Measurements from ENCODE around the gene NFKB1.
"Not testable (repeated sequence)": the region's sequence is repeated elsewhere in the genome, so short reads cannot be mapped to it uniquely, and the experiment has no call there.

NFKB1 gene

DNA sequence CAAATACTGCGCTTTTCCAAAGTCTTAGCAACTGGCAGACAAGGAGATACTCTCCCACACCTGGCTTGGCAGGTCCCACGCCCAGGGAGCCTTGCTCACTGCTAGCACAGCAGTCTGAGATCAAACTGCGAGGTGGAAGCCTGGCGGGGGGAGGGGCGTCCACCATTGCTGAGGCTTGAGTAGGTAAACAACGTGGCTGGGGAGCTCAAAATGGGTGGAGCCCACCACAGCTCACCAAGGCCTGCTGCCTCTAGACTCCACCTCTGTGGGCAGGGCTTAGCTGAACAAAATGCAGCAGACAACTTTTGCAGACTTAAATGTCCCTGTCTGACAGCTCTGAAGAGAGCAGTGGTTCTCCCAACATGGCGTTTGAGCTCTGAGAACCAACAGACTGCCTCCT, 23.0 kb upstream of the NFKB1 start:
- H3K27me3 ChIP-seq (ENCODE audit: low read depth, low read length): no peaks in the 10 kb centered on the region
- H2AFZ ChIP-seq (ENCODE audit: low read depth, low read length): no peak overlapping the region
- H3K9ac ChIP-seq (ENCODE audit: low read length): no peak overlapping the region
- H3K79me2 ChIP-seq (ENCODE audit: low read length): no peaks in the 10 kb centered on the region
- H3K4me1 ChIP-seq (ENCODE audit: low read length): no peaks in the 10 kb centered on the region
- no peaks in the 10 kb centered on the region for H3K36me3 ChIP-seq (replicated peaks; ENCODE audit: low read depth, low read length)
- H3K9me3 ChIP-seq (ENCODE audit: insufficient read depth, low read length): no peaks in the 10 kb centered on the region
- no peaks in the 10 kb centered on the region for H4K20me1 ChIP-seq (ENCODE audit: insufficient read depth, low read length)
- no peak for TF ChIP-seq EZH2phosphoT487 (IDR thresholded peaks at IDR 0.05; ENCODE audit: low read depth)
- TF ChIP-seq, protein P1, sequence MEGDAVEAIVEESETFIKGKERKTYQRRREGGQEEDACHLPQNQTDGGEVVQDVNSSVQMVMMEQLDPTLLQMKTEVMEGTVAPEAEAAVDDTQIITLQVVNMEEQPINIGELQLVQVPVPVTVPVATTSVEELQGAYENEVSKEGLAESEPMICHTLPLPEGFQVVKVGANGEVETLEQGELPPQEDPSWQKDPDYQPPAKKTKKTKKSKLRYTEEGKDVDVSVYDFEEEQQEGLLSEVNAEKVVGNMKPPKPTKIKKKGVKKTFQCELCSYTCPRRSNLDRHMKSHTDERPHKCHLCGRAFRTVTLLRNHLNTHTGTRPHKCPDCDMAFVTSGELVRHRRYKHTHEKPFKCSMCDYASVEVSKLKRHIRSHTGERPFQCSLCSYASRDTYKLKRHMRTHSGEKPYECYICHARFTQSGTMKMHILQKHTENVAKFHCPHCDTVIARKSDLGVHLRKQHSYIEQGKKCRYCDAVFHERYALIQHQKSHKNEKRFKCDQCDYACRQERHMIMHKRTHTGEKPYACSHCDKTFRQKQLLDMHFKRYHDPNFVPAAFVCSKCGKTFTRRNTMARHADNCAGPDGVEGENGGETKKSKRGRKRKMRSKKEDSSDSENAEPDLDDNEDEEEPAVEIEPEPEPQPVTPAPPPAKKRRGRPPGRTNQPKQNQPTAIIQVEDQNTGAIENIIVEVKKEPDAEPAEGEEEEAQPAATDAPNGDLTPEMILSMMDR (IDR thresholded peaks at IDR 0.05; ENCODE audit: low read depth, low read length): no peak
- no peak overlapping the region for H3K27ac ChIP-seq (ENCODE audit: low read length)
- no peak overlapping the region for H3K4me3 ChIP-seq (ENCODE audit: low read length)
- no peak overlapping the region for H3K4me2 ChIP-seq (ENCODE audit: low read length)

DNA sequence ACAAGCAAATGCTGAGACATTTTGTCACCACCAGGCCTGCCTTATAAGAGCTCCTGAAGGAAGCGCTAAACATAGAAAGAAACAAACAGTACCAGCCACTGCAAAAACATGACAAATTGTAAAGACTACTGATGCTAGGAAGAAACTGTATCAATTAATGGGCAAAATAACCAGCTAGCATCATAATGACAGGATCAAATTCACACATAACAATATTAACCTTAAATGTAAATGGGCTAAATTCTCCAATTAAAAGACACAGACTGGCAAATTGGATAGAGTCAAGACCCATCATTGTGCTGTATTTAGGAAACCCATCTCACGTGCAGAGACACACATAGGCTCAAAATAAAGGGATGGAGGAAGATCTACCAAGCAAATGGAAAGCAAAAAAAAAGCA, 21.3 kb upstream of the NFKB1 start:
- not testable (repeated sequence) for H3K27ac ChIP-seq (ENCODE audit: low read length); H3K4me3 ChIP-seq (ENCODE audit: low read length); H4K20me1 ChIP-seq (ENCODE audit: insufficient read depth, low read length); H2AFZ ChIP-seq (ENCODE audit: low read depth, low read length); H3K27me3 ChIP-seq (ENCODE audit: low read depth, low read length); H3K9ac ChIP-seq (ENCODE audit: low read length); H3K36me3 ChIP-seq (replicated peaks; ENCODE audit: low read depth, low read length); H3K4me1 ChIP-seq (ENCODE audit: low read length); H3K4me2 ChIP-seq (ENCODE audit: low read length); H3K79me2 ChIP-seq (ENCODE audit: low read length); H3K9me3 ChIP-seq (ENCODE audit: insufficient read depth, low read length)

DNA sequence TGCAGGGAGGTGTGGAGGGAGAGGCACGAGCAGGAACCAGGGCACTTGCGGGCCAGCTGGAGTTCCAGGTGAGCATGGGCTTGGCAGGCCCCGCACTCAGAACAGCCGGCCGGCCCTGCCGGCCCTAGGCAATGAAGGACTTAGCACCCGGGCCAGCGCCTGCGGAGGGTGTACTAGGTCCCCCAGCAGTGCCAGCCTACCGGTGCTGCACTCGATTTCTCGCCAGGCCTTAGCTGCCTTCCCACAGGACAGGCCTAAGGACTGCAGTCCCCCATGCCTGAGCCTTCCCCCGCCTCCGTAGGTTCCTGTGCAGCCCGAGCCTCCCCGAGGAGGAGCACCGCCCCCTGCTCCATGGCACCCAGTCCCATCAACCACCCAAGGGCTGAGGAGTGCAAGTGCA, 18.0 kb upstream of the NFKB1 start:
- Histone ChIP-seq H4K20me1 (ENCODE audit: insufficient read depth, low read length) (no peaks in the 10 kb centered on the region), H3K27ac (ENCODE audit: low read length) (no peak overlapping the region), H3K4me3 (ENCODE audit: low read length) (no peak overlapping the region), H3K9me3 (ENCODE audit: insufficient read depth, low read length) (no peaks in the 10 kb centered on the region), H3K4me2 (ENCODE audit: low read length) (no peak overlapping the region), H3K27me3 (ENCODE audit: low read depth, low read length) (no peaks in the 10 kb centered on the region), H3K79me2 (ENCODE audit: low read length) (no peaks in the 10 kb centered on the region), H3K4me1 (ENCODE audit: low read length) (no peaks in the 10 kb centered on the region), H2AFZ (ENCODE audit: low read depth, low read length) (no peak overlapping the region), H3K9ac (ENCODE audit: low read length) (no peak overlapping the region), H3K36me3 (replicated peaks; ENCODE audit: low read depth, low read length) (no peaks in the 10 kb centered on the region)
- TF ChIP-seq, protein P1 (IDR thresholded peaks at IDR 0.05; ENCODE audit: low read depth, low read length): no peak
- no peak for TF ChIP-seq EZH2phosphoT487 (IDR thresholded peaks at IDR 0.05; ENCODE audit: low read depth)

DNA sequence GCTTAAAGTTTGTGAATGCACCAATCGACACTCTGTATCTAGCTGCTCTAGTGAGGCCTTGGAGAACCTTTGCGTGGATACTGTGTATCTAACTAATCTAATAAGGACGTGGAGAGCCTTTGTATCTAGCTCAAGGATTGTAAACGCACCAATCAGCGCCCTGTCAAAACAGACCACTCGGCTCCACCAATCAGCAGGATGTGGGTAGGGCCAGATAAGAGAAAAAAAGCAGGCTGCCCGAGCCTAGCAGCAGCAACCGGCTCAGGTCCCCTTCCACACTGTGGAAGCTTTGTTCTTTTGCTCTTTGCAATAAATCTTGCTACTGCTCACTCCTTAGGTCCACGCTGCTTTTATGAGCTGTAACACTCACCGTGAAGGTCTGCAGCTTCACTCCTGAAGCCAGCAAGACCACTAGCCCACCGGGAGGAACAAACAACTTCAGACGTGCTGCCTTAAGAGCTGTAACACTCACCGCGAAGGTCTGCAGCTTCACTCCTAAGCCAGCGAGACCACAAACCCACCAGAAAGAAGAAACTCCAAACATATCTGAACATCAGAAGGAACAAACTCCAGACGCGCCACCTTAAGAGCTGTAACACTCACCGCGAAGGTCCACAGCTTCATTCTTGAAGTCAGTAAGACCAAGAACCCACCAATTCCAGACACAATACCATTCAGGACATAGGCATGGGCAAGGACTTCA, 17.0 kb upstream of the NFKB1 start:
- not testable (repeated sequence) for H3K36me3 ChIP-seq (replicated peaks; ENCODE audit: low read depth, low read length); H2AFZ ChIP-seq (ENCODE audit: low read depth, low read length); H3K4me1 ChIP-seq (ENCODE audit: low read length); H3K79me2 ChIP-seq (ENCODE audit: low read length); H3K9ac ChIP-seq (ENCODE audit: low read length); H3K27me3 ChIP-seq (ENCODE audit: low read depth, low read length); H3K9me3 ChIP-seq (ENCODE audit: insufficient read depth, low read length); H3K4me3 ChIP-seq (ENCODE audit: low read length); H3K27ac ChIP-seq (ENCODE audit: low read length); H3K4me2 ChIP-seq (ENCODE audit: low read length); H4K20me1 ChIP-seq (ENCODE audit: insufficient read depth, low read length)

DNA sequence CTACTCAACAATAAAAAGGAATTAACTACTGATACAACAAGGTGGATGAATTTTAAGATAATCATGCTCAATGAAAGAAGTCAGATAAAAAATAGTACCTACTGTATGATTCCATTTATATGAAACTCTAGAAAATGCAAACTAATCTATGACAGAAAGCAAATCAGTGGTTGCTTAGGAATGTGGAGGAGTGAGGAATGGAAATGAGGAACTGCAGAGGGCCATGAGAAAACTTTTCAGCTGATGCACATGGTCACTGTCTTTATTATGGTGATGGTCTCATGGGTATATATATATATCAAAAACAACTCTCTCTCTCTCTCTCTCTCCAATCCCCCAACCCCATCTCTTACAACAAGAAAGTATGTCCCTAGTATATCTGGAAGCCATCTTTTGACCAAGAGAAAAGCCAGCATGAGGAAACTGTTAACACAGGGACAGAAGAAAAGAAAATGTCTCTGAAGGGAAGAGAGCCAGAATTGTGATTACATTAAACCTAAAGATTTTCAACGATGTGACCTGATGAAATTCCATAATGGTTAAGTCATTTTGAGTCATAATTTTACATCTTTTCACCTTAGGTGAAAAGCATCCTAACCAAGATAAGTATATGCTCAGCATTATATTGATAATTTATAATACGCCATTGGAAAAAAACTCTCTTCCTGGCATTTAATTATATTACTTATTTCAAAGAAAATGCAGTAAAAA, 8.5 kb upstream of the NFKB1 start:
- Histone ChIP-seq H3K36me3 (replicated peaks; ENCODE audit: low read depth, low read length) (no peaks in the 10 kb centered on the region), H3K4me1 (ENCODE audit: low read length) (no peaks in the 10 kb centered on the region), H3K79me2 (ENCODE audit: low read length) (no peaks in the 10 kb centered on the region), H3K4me2 (ENCODE audit: low read length) (no peak overlapping the region), H2AFZ (ENCODE audit: low read depth, low read length) (no peak overlapping the region), H3K9ac (ENCODE audit: low read length) (no peak overlapping the region), H3K27me3 (ENCODE audit: low read depth, low read length) (no peaks in the 10 kb centered on the region), H3K27ac (ENCODE audit: low read length) (no peak overlapping the region), H3K9me3 (ENCODE audit: insufficient read depth, low read length) (no peaks in the 10 kb centered on the region), H4K20me1 (ENCODE audit: insufficient read depth, low read length) (no peaks in the 10 kb centered on the region), H3K4me3 (ENCODE audit: low read length) (no peak overlapping the region)
- TF ChIP-seq EZH2phosphoT487 (IDR thresholded peaks at IDR 0.05; ENCODE audit: low read depth): no peak
